Measurements from ENCODE around the gene HSD17B2. TPM values are rescaled to one million over a fixed set of nuclear protein-coding genes. Genes with fewer than 3 reads are reported as not detected.

HSD17B2 gene
- total RNA-seq, 1 experiment from 2014 or later, result not detected

GRCh38 chr16:82016263-82016662 lies 18.8 kb upstream of the HSD17B2 start:
- DNase-seq (ENCODE audit: low read depth), result no peak
- in situ Hi-C loops (cut with HindIII; ENCODE audit: low pct_unique_long_range_greater_than_20kb, low sequenced_read_pairs), result no loop called here

- in situ Hi-C loops (cut with HindIII; ENCODE audit: low pct_unique_long_range_greater_than_20kb, low sequenced_read_pairs), result no loop called here
- no peak for DNase-seq (ENCODE audit: low read depth)
Measured at GRCh38 chr16:82016964-82017363, 18.1 kb upstream of the HSD17B2 start.

DNA sequence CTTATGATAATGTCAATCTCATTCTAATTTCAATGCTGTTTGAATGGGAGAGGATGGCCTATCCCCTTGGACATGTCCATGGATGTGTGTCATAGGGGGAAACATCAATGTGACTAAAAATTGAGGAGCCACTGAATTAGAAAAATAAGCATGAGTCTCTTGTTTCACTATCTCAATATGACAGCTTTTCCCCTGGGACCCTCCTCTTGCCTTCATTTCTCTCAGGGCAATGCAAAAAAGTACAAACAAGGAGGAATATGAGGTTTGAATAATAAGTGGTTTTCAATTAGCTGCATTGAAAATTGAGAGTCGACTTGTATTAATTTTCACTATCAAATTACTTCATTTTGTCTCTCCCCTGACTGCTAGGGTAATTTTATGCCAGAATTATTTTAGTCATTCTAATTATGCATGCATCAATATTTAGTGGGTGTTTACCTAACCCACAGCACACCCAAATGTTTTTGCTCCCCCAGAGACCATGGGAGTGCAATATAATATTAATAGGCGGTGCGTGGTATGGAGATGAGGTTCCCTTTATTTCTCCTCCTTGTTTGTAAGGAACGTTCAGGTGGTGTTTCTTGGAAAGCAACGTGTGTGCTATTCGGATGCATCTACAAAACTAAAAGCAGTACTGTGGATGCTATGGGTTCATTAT lies 17.0 kb upstream of the HSD17B2 start:
- no peak for DNase-seq (ENCODE audit: low read depth)
- in situ Hi-C loops (cut with HindIII; ENCODE audit: low pct_unique_long_range_greater_than_20kb, low sequenced_read_pairs), result no loop called here

- in situ Hi-C loops (cut with HindIII; ENCODE audit: low pct_unique_long_range_greater_than_20kb, low sequenced_read_pairs), result no loop called here
- no peak for DNase-seq (ENCODE audit: low read depth)
Measured at GRCh38 chr16:82019535-82019934, 15.5 kb upstream of the HSD17B2 start.

DNA sequence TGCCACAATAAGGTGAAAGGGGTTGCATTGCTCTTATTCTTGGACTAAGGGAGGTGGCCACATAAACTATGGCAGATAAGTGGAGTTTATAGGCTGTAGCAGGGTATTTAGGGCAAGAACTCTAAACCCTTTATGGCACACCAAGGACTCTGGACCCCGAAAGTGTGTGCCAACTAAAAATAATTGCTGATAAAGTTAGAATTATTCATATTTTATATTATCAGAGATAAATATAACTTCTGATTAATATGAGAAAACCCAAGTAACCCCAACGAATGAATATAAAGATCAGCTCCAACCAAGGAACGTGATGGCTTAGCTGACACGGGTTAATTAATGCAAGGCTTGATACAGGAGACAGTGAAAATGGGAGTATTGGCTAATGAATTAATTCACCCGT lies 15.0 kb upstream of the HSD17B2 start:
- DNase-seq (ENCODE audit: low read depth), result no peak
- in situ Hi-C loops (cut with HindIII; ENCODE audit: low pct_unique_long_range_greater_than_20kb, low sequenced_read_pairs), result no loop called here

GRCh38 chr16:82023206-82023605 lies 11.8 kb upstream of the HSD17B2 start:
- DNase-seq (ENCODE audit: low read depth), result no peak
- in situ Hi-C loops (cut with HindIII; ENCODE audit: low pct_unique_long_range_greater_than_20kb, low sequenced_read_pairs), result no loop called here

- no peak for DNase-seq (ENCODE audit: low read depth)
- in situ Hi-C loops (cut with HindIII; ENCODE audit: low pct_unique_long_range_greater_than_20kb, low sequenced_read_pairs), result no loop called here
Measured at GRCh38 chr16:82024316-82024715, 10.7 kb upstream of the HSD17B2 start.

GRCh38 chr16:82024883-82025282 lies 10.2 kb upstream of the HSD17B2 start:
- no peak for DNase-seq (ENCODE audit: low read depth)
- in situ Hi-C loops (cut with HindIII; ENCODE audit: low pct_unique_long_range_greater_than_20kb, low sequenced_read_pairs), result no loop called here

GRCh38 chr16:82027629-82028064 lies 7.4 kb upstream of the HSD17B2 start:
- in situ Hi-C loops (cut with HindIII; ENCODE audit: low pct_unique_long_range_greater_than_20kb, low sequenced_read_pairs), result no loop called here
- no peak for DNase-seq (ENCODE audit: low read depth)

DNA sequence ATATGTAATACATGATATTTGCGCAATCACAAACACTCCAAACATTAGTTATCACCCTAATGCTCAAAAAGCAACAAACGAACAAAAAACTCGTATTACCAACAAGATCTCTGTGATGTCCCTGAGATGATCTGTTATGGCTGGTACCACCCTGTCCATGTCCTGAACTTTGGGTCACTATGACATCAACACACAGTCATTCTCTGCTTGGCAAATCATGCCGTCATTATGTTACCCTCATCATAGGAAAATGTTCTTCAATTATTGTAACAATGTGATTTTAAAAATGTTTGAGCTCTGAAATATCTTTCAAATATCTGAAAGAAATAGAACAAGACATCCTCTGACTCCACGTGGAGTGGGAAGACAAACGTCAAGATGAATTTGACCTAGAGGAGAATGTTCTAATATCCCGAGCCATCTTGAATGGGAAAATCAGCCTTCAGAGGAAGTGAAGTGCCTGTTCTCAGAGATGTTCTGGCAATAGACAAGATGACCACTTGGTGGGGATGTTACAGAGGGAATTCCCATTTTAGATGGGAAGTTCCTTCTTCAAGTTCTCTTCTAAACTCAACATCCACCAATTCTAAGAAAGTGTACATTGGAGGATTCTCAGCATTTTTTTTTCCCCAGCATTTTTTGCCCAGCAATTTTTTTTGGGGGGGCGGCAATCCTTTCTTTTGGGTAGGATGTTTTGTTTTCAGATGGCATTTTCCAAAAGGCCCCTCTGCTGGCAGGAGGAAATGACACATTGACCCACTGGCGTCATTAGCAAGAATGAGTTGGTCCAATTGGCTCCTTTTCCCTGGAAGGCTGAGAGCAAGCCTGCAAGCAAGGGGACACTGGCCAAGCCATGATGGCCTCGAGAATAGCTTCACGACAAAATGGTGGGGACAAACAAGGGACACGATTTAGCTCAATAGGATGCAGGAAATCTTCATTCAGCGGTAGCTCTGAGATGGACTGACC lies 3.7 kb upstream of the HSD17B2 start:
- DNase-seq (ENCODE audit: low read depth), result peak; percentile 38
- in situ Hi-C loops (cut with HindIII; ENCODE audit: low pct_unique_long_range_greater_than_20kb, low sequenced_read_pairs), result no loop called here

DNA sequence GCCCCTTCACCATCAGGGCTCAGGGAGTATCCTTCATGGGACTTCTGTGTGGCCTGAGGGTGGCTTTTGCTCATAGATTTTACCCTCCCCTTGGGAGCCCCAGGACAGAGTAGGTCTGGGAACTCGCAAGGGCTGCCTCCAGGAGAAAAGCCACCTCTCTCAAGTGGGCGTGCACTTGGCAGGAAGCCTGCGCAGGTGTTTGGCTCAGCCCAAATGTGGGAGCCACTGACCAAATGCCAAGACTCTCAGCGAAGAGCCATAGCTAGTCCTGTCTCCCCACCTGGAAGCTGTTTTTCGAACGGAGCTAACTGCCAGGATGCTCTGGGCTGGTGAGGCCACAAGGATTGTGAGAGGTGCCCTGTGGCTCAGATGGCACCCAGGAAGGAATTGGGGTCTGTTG lies 2.0 kb upstream of the HSD17B2 start:
- in situ Hi-C loops (cut with HindIII; ENCODE audit: low pct_unique_long_range_greater_than_20kb, low sequenced_read_pairs), result no loop called here
- no peak for DNase-seq (ENCODE audit: low read depth)

DNA sequence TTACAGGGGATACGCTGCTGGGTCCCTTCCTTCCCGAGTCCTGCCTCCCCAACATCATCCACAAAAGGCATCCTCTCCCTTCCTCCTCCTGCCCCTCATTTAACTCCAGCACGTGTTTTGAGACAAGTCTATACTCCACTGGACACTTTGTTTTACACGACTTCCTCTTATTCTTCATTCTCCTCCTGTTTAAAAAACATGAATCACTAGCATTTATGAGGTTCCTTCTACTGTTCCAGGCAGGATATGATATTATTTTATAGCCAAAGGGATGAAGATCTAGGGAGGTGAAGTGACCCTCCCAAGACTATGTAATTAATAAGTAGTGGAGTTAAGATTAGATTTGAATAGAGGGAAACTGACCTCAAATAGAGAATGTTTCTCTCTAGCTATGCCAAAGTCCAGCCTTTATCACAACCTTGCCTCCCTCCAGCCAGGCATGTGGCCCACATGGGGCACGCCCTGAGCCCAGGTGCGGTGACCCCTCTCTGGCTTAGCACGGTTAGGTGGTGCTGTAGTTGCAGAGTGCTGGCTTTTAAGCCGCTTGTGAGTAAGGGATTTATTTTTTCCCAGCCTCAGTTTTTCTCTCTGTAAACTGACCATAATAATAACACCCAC lies 1.3 kb upstream of the HSD17B2 start:
- in situ Hi-C loops (cut with HindIII; ENCODE audit: low pct_unique_long_range_greater_than_20kb, low sequenced_read_pairs), result no loop called here
- DNase-seq (ENCODE audit: low read depth), result no peak

DNA sequence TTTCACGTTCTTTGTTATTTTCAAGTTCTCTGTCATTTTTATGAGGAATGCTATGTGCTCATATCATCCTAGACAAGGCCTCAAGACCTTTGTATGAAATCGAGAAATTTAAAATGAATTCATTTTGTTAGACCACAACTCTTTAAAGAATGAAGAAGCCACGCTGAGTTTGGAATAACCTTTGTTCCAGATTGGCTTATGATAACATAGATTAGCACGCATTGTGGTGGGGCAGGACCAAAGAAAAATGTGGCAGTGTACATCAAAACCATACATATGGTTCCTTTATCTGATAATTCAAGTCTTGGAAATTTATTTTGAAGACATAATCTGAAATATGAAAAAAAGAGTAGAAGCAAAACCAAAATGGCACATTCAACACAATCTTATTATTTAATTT lies 2.2 kb downstream of the HSD17B2 start:
- in situ Hi-C loops (cut with HindIII; ENCODE audit: low pct_unique_long_range_greater_than_20kb, low sequenced_read_pairs), result no loop called here
- no peak for DNase-seq (ENCODE audit: low read depth)

DNA sequence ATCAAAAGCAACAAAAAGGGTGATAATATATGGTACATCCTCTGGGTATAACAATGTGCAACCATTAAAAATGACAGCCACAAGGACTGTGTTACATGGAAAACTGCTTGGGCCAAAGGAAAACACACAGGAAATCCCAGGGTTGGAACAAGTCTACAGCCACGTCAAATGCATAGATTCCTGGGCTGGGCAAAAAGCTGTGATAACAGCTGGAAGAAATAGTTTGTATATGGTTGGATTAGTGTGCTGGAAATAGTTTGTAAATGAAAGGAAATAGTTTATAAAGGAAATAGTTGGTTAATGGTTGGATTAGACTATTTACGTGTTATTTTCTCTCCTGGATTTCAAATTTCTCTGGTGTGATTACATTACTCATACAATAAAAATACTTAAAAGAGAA lies 2.6 kb downstream of the HSD17B2 start:
- DNase-seq (ENCODE audit: low read depth), result no peak
- in situ Hi-C loops (cut with HindIII; ENCODE audit: low pct_unique_long_range_greater_than_20kb, low sequenced_read_pairs), result no loop called here

DNA sequence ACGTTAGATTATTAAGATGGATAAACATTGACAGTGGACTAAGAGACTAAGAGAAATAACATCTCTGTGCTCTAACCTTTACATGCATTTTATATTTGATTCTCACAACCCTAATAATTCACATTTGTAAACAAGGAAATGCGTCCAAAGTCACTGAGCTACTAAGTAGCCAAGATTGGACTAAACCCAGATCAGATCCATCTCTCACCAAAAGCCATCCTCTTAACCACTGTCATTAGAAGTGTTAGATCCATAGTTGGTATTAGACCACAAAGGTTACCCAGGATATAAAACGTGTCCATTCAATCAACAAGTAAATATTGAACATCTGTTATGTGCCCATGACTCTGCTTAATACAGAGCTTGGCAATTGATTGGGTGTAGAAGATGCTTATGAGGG lies 5.2 kb downstream of the HSD17B2 start:
- DNase-seq (ENCODE audit: low read depth), result no peak
- in situ Hi-C loops (cut with HindIII; ENCODE audit: low pct_unique_long_range_greater_than_20kb, low sequenced_read_pairs), result no loop called here

GRCh38 chr16:82041542-82041941 lies 6.5 kb downstream of the HSD17B2 start:
- in situ Hi-C loops (cut with HindIII; ENCODE audit: low pct_unique_long_range_greater_than_20kb, low sequenced_read_pairs), result no loop called here
- no peak for DNase-seq (ENCODE audit: low read depth)

DNA sequence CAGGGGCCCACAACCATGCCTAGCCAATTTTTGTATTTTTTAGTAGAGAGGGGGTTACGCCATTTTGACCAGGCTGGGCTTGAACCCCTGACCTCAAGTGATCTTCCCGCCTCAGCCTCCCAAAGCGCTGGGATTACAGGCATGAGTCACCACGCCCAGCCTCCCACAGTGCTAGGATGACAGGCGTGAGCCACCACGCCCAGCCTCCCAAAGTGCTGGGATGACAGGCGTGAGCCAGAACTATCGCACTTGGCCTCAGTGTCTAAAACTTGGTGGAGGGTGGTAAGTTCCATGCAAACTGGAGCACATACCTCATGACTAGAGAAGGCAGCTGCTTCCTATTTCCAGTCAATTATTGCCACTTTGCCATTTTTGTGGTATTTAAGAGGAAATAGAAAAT lies 7.1 kb downstream of the HSD17B2 start:
- in situ Hi-C loops (cut with HindIII; ENCODE audit: low pct_unique_long_range_greater_than_20kb, low sequenced_read_pairs), result no loop called here
- no peak for DNase-seq (ENCODE audit: low read depth)

DNA sequence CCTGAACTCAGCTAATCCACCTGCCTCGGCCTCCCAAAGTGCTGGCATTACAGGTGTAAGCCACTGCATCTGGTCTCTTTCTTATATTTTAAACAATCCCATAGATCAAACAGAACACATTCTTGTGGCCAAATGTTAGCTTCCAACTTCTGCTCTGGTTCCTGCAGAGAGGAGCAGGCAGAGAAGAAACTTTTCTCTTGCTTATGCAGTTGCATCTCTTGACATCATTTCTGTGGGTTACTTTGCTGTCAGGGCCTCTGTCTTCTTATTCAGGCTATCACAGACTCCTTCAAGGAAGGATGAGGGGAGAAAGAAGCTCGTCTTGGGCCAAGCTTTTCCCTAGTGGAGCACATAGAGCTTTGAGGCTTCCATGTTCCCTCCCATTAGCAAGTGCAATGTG lies 7.8 kb downstream of the HSD17B2 start:
- no peak for DNase-seq (ENCODE audit: low read depth)
- in situ Hi-C loops (cut with HindIII; ENCODE audit: low pct_unique_long_range_greater_than_20kb, low sequenced_read_pairs), result no loop called here

Data from Caki2 (cell line).